ENCODE results near the gene RPL9. TPM values are rescaled to one million over a fixed set of nuclear protein-coding genes. Genes with fewer than 3 reads are reported as not detected.
"Not testable (repeated sequence)": the region's sequence is repeated elsewhere in the genome, so short reads cannot be mapped to it uniquely, and the experiment has no call there.

RPL9 gene
- total RNA-seq, 1 donor = 1,596 TPM

DNA sequence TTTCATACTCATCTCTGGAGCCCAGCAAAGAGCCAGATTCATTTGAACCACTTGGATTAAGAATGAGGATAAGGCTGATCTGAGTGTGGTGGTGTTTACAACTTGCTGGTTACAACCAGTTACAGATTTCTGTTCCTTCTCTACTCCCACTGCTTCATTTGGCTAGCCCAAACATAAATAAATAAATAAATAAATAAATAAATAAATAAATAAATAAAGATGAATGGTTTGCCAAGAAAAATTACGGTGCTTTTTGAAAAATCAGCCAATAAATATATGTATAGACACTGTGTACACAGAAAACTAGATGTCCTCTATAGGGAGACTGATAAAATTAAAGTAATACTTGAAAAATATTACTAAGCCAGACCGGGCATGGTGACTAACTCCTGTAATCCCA lies 17.1 kb downstream of the RPL9 start:
- H3K4me3 ChIP-seq (ENCODE audit: low read depth, low read length) = no peak overlapping the region
- TF ChIP-seq, protein P1, sequence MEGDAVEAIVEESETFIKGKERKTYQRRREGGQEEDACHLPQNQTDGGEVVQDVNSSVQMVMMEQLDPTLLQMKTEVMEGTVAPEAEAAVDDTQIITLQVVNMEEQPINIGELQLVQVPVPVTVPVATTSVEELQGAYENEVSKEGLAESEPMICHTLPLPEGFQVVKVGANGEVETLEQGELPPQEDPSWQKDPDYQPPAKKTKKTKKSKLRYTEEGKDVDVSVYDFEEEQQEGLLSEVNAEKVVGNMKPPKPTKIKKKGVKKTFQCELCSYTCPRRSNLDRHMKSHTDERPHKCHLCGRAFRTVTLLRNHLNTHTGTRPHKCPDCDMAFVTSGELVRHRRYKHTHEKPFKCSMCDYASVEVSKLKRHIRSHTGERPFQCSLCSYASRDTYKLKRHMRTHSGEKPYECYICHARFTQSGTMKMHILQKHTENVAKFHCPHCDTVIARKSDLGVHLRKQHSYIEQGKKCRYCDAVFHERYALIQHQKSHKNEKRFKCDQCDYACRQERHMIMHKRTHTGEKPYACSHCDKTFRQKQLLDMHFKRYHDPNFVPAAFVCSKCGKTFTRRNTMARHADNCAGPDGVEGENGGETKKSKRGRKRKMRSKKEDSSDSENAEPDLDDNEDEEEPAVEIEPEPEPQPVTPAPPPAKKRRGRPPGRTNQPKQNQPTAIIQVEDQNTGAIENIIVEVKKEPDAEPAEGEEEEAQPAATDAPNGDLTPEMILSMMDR (IDR thresholded peaks at IDR 0.05; ENCODE audit: insufficient read depth, low read depth, low read length) = no peak
- DNase-seq (ENCODE audit: low read depth) = no peak

DNA sequence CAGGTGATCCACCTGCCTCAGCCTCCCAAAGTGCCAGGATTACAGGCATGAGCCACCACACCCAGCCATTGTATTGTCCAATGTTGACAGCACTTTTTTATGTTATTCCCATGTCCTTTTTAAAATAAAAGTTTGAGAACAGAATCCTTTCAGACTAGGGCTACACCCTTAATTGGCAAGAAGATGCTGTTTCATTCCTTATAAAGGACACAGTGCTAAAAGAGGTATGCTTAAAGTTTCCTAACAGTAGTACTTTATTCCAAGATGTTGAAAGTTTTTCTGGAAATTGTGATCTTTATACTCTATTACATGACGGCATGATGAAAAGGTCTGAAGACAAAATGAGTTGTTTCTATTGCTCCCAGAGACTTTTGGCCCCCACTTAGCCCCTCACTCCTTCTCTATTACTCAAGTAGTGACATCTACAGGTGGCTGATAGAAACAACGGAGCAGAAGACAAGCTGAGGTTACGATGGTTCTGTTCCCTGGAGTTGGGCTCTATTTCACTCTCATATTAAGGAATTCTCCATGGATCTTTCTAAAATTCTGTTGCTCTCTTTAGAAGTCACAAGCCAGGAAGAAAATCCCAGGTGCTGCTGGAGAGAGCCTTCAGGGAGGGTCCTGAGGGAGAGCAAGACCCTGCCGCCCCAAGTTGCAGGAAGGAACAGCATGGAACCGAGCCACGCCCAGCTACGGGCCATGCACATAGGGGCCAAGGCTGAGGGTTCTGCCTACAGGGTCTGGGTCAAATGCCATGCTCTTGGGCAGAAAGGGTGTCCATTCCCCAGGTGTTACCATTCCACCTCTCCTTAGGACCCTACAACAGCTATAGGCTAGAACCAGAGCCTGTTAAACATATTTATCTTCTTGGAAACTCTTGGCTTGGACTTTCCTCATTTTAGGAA lies 22.8 kb downstream of the RPL9 start:
- no peak for DNase-seq (ENCODE audit: low read depth)
- no peak overlapping the region for H3K4me3 ChIP-seq (ENCODE audit: low read depth, low read length)
- TF ChIP-seq, protein P1 (IDR thresholded peaks at IDR 0.05; ENCODE audit: insufficient read depth, low read depth, low read length) = peak; percentile 16

DNA sequence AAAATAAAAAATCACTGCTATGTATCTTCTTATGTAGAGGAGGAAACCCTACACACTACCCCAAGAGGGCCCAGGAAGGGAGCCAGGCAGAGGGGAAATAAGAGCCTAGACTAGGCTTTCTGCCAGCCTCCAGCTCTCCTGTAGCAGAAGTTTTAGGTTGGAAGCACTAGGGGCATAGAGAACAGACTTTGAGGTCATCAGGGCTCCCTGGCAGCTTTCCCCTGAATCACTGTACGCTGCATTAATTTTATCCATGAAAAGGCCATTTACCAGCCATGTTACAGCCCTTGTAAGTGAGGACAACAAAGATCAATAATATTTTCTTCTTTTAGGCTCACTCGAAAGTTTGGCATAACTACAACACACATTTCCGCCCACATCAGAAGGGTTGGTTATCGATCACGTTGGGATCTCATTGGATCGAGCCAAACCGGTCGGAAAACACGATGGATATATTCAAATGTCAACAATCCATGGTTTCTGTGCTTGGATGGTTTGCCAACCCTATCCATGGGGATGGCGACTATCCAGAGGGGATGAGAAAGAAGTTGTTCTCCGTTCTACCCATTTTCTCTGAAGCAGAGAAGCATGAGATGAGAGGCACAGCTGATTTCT lies 24.7 kb downstream of the RPL9 start:
- no peak for DNase-seq (ENCODE audit: low read depth)
- H3K4me3 ChIP-seq (ENCODE audit: low read depth, low read length) = no peak overlapping the region
- TF ChIP-seq, protein P1 (IDR thresholded peaks at IDR 0.05; ENCODE audit: insufficient read depth, low read depth, low read length) = no peak

DNA sequence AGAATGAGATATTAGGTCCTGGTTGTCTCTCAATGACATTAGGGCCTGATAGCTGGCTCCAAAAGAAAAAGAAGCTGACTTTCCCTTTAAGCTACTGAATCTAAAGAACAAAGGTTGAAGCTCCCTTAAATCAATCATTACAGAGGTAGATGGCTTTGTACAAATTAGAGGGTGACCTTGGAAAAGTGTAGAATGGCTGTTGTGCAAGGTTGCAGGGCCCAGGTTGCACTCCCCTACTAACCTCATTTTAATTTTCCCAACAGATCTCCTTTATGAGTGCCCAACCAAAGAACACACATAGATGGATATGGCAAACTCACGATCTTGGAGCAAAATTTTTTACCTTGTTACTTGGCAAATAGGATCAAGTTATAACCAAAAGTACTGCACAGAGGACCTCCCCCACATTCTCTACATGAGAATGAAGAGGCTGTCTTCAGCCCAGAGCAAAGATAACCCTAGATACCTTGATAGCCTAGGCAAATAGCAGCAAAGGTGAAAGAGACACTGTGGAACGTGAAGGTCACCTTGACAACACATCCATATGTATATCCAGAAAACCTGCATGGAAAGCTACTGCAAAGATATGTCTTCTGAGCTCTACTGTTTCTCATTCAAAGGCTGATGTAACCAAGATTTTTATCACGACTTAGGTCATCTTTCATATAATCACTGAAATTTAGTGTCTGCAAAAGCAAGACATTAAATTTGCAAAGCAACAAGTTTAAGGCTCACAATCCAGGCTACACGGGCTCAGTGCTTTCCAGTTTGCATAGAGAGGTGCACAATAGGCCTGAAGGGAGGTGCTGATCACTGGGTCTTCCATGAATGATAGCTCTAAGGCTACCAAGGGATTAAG lies 29.0 kb downstream of the RPL9 start:
- TF ChIP-seq, protein P1 (IDR thresholded peaks at IDR 0.05; ENCODE audit: insufficient read depth, low read depth, low read length) = no peak
- peak; percentile 13 for DNase-seq (ENCODE audit: low read depth)
- no peak overlapping the region for H3K4me3 ChIP-seq (ENCODE audit: low read depth, low read length)

DNA sequence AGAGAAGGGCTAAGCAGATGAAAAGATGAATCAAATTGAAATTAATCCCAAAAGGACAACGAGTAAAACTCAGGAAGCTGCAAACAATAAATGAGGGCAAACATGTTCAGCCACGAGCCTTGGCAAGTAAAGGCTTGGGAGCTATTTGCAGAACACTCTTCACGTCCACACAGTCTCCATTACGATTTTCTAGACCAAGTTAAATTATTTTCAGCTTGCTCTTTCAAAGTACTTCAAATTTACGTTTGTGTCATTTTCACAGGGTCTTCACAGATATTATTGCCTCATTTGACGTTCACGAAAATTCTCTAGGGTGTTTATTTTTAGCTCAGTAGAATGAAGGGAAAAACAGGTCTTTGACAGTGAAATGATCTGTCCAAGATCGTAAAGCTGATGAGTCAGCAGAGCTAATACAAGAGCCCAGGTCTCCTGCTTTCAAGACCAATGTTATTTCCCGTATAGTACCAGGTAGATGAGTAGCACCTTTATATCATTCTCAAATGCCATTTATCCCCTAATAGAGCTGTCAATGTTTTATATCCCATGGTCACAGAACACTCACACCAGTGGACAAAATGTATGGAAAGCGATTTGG lies 31.1 kb downstream of the RPL9 start:
- DNase-seq (ENCODE audit: low read depth) = peak; percentile 17
- TF ChIP-seq, protein P1 (IDR thresholded peaks at IDR 0.05; ENCODE audit: insufficient read depth, low read depth, low read length) = no peak
- H3K4me3 ChIP-seq (ENCODE audit: low read depth, low read length) = no peak overlapping the region

DNA sequence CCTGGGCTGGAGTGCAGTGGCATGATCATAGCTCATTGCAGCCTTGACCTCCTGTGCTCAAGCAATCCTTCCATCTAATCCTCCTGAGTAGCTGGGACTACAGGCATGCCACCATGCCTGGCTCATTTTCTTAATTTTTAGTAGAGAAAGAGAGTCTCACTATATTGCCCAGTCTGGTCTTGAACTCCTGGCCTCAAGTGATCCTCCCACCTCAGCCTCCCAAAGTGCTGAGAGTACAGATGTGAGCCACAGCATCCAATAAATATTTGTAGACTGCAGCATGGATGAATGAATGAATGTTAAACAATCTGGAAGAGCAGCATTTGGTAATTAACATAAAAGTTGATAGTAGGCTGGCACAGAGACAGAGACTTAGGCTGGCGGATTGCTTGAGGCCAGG lies 32.0 kb downstream of the RPL9 start:
- DNase-seq (ENCODE audit: low read depth) = no peak
- TF ChIP-seq, protein P1 (IDR thresholded peaks at IDR 0.05; ENCODE audit: insufficient read depth, low read depth, low read length) = no peak
- H3K4me3 ChIP-seq (ENCODE audit: low read depth, low read length) = no peak overlapping the region

DNA sequence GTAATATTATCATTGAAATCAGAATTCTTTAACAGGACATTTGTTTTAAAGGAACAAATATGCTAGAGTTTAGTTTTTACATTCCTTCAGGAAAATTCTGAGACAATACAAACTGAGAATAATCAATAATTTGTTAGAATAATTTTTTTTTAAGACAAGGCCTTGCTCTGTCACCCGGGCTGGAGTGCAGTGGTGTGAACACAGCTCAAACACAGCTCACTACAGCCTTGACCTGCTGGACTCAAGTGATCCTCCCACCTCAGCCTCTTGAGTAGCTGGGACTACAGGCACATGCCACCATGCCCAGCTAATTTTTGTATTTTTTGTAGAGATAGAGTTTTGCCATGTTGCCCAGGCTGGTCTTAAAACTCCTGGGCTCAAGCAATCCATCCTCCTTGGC lies 33.4 kb downstream of the RPL9 start:
- H3K4me3 ChIP-seq (ENCODE audit: low read depth, low read length); DNase-seq (ENCODE audit: low read depth): not testable (repeated sequence)
